Fibroblast of villous mesenchyme (primary cell): Measurements from ENCODE around the gene C2orf68. TPM values are rescaled to one million over a fixed set of nuclear protein-coding genes. Genes with fewer than 3 reads are reported as not detected.
"Not testable (repeated sequence)": the region's sequence is repeated elsewhere in the genome, so short reads cannot be mapped to it uniquely, and the experiment has no call there.

Source experiments
- DNase-seq: peaks from one replicate; pipeline ENCODE4 v3.0.0-alpha.2; 2010; ENCODE audit warnings: low read depth
- H3K4me3 ChIP-seq: 2 replicates; pipeline ENCODE4 v1.5.1; 2011; ENCODE audit warnings: low read depth, mild to moderate bottlenecking, low read length
- CTCF ChIP-seq: IDR thresholded peaks from 2 replicates; pipeline ENCODE4 v1.5.1; 2012; ENCODE audit warnings: low read depth, mild to moderate bottlenecking, low read length; ENCODE audit not compliant: insufficient read depth
- total RNA-seq: library from RNA; depleted of rRNA; stranded (reverse); fragments of >200 nt; gene quantifications from 2 replicates; pipeline ENCODE4 v1.2.3, GENCODE V29; 2012

The C2orf68 gene
- total RNA-seq, 1 donor = 26.8 TPM

GRCh38 chr2:85613717-85614515, 2.0 kb upstream of the C2orf68 start:
- no peak for DNase-seq
- no peak overlapping the region for H3K4me3 ChIP-seq
- TF ChIP-seq CTCF = no peak

GRCh38 chr2:85611217-85611704, 605 bp downstream of the C2orf68 start:
- no peak for TF ChIP-seq CTCF
- peak overlapping the region; percentile 81 for H3K4me3 ChIP-seq
- no peak for DNase-seq

GRCh38 chr2:85607268-85608215, 4.3 kb downstream of the C2orf68 start:
- no peak for TF ChIP-seq CTCF
- H3K4me3 ChIP-seq = no peak overlapping the region
- no peak for DNase-seq

GRCh38 chr2:85606116-85606455, 5.8 kb downstream of the C2orf68 start:
- no peak for DNase-seq
- H3K4me3 ChIP-seq = peak overlapping the region; percentile 5
- no peak for TF ChIP-seq CTCF

GRCh38 chr2:85605406-85606115, 6.3 kb downstream of the C2orf68 start:
- peak overlapping the region; percentile 5 for H3K4me3 ChIP-seq
- TF ChIP-seq CTCF = no peak
- peak; percentile 93 for DNase-seq

DNA sequence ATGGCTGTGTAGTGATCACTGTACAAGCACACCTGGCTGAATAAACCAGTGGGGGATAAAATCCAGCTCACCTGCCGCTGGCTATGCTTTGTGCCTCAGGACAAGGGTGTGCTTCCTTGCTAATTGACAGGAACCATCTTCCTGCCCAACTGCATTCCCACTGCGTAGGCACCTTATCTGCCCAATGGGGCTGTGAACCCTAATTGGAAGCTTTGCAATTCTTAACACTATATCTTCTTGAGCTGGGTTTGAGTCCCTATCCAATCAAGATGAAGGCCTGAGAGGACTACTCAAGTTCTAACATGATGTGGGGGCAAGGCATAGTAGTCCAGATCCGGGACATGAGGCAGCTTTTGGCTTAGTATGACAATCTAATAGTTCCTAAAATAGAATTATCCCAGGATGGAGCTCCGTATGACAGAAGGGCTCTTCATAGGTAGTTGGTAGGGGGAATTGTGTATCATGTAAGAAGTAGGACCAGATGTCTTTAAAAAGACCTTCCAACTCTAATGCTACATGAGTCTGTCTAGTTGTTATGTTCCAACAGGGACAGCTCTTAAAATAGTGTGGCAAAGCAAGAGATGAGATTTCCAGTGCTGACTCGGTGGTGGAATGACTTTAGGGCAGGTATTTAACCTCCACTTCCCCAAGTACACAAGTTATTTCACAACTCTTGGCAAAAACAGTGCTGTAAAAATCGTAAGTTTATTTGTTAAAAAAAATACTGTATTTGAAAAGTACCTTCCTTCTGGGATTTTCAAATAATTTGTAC, 7.1 kb downstream of the C2orf68 start:
- H3K4me3 ChIP-seq = no peak overlapping the region
- DNase-seq = peak; percentile 64
- TF ChIP-seq CTCF = no peak

- peak overlapping the region; percentile 97 for H3K4me3 ChIP-seq
Measured at GRCh38 chr2:85604133-85604444, 7.8 kb downstream of the C2orf68 start.

More at GRCh38 chr2:85604133-85604444, 7.8 kb downstream of the C2orf68 start:
- not testable (repeated sequence) for DNase-seq
